WERI-Rb-1 (cell line): ENCODE results near the gene ZYG11B.
"Not testable (repeated sequence)": the region's sequence is repeated elsewhere in the genome, so short reads cannot be mapped to it uniquely, and the experiment has no call there.

Experiments
- DNase-seq: peaks from one replicate; pipeline ENCODE4 v3.0.0-alpha.2; 2020
- H3K27ac ChIP-seq: fragments of 250-450 bp; sonication (Bioruptor Pico); 2 replicates; pipeline ENCODE4 v1.5.1; 2020; ENCODE audit warnings: mild to moderate bottlenecking, moderate library complexity
- H3K27me3 ChIP-seq: fragments of 250-450 bp; sonication (Bioruptor Pico); 2 replicates; pipeline ENCODE4 v1.5.1; 2021; ENCODE audit warnings: mild to moderate bottlenecking, low read depth, moderate library complexity; ENCODE audit not compliant: insufficient read depth, severe bottlenecking
- H3K36me3 ChIP-seq: fragments of 250-450 bp; sonication (Bioruptor Pico); 2 replicates; pipeline ENCODE4 v1.5.1; 2020; ENCODE audit warnings: mild to moderate bottlenecking, moderate library complexity
- H3K4me3 ChIP-seq: 2 replicates; pipeline ENCODE4 v1.5.1; 2011; ENCODE audit warnings: low read depth, mild to moderate bottlenecking, control low read depth, low read length
- H3K9me3 ChIP-seq: fragments of 250-450 bp; sonication (Bioruptor Pico); 2 replicates; pipeline ENCODE4 v1.5.1; 2021; ENCODE audit warnings: mild to moderate bottlenecking, moderate library complexity; ENCODE audit not compliant: severe bottlenecking
- CTCF ChIP-seq: IDR thresholded peaks from 2 replicates; pipeline ENCODE4 v1.5.1; 2011; ENCODE audit warnings: low read depth, mild to moderate bottlenecking, control low read depth, inconsistent platforms, low read length

Gene ZYG11B

GRCh38 chr1:52748119-52748518, 21.9 kb downstream of the ZYG11B start:
- no peak overlapping the region for H3K27ac ChIP-seq
- no peak for TF ChIP-seq CTCF

GRCh38 chr1:52749496-52749895, 23.2 kb downstream of the ZYG11B start:
- DNase-seq, H3K36me3 ChIP-seq, H3K4me3 ChIP-seq, H3K9me3 ChIP-seq, H3K27me3 ChIP-seq, H3K27ac ChIP-seq: not testable (repeated sequence)

More at GRCh38 chr1:52748119-52748518, 21.9 kb downstream of the ZYG11B start:
- H3K27me3 ChIP-seq, result no peaks in the 10 kb centered on the region
- H3K36me3 ChIP-seq, result no peaks in the 10 kb centered on the region
- H3K4me3 ChIP-seq, result no peak overlapping the region
- no peak for DNase-seq
- H3K9me3 ChIP-seq, result no peaks in the 10 kb centered on the region

GRCh38 chr1:52750139-52750538, 23.9 kb downstream of the ZYG11B start:
- H3K27ac ChIP-seq, DNase-seq, H3K9me3 ChIP-seq, H3K36me3 ChIP-seq, H3K4me3 ChIP-seq, H3K27me3 ChIP-seq: not testable (repeated sequence)

- Histone ChIP-seq H3K27me3 (no peaks in the 10 kb centered on the region), H3K4me3 (no peak overlapping the region), H3K36me3 (no peaks in the 10 kb centered on the region; the same call in 1 of the 2 replicates), H3K9me3 (no peaks in the 10 kb centered on the region), H3K27ac (no peak overlapping the region)
- DNase-seq, result no peak
- no peak for TF ChIP-seq CTCF
Observed at GRCh38 chr1:52751589-52752483, 25.6 kb downstream of the ZYG11B start.

- no peak overlapping the region for H3K27ac ChIP-seq
- no peak overlapping the region for H3K4me3 ChIP-seq
- peaks cover 4% of the 10 kb centered on the region for H3K36me3 ChIP-seq
- TF ChIP-seq CTCF, result no peak
- no peak for DNase-seq
- no peaks in the 10 kb centered on the region for H3K9me3 ChIP-seq
- H3K27me3 ChIP-seq, result no peaks in the 10 kb centered on the region
Observed at GRCh38 chr1:52752484-52752826, 26.2 kb downstream of the ZYG11B start.

- Histone ChIP-seq H3K9me3 (no peaks in the 10 kb centered on the region), H3K4me3 (no peak overlapping the region), H3K27me3 (no peaks in the 10 kb centered on the region), H3K36me3 (peaks cover 9% of the 10 kb centered on the region), H3K27ac (no peak overlapping the region)
- DNase-seq, result no peak
- no peak for TF ChIP-seq CTCF
Observed at GRCh38 chr1:52753169-52753568, 26.9 kb downstream of the ZYG11B start.

GRCh38 chr1:52756020-52756419, 29.8 kb downstream of the ZYG11B start:
- no peak for TF ChIP-seq CTCF
- H3K27ac ChIP-seq, result no peak overlapping the region
- H3K27me3 ChIP-seq, result no peaks in the 10 kb centered on the region
- no peak overlapping the region for H3K4me3 ChIP-seq
- DNase-seq, result no peak
- H3K9me3 ChIP-seq, result no peaks in the 10 kb centered on the region
- H3K36me3 ChIP-seq, result peaks cover 21% of the 10 kb centered on the region
